Measurements from ENCODE around the gene TMPRSS9. TPM values are rescaled to one million over a fixed set of nuclear protein-coding genes. Genes with fewer than 3 reads are reported as not detected.
"Not testable (repeated sequence)": the region's sequence is repeated elsewhere in the genome, so short reads cannot be mapped to it uniquely, and the experiment has no call there.

TMPRSS9 gene
- total RNA-seq, 1 donor from 2014 or later = not detected

GRCh38 chr19:2394442-2395292 is 34.6 kb downstream of the TMPRSS9 start:
- no peak overlapping the region for H3K4me3 ChIP-seq (ENCODE audit: low read depth, low read length)
- no peak for DNase-seq (ENCODE audit: low read depth)
- TF ChIP-seq CTCF (conservative IDR thresholded peaks at IDR 0.05; ENCODE audit: low read depth, low read length) = no peak

DNA sequence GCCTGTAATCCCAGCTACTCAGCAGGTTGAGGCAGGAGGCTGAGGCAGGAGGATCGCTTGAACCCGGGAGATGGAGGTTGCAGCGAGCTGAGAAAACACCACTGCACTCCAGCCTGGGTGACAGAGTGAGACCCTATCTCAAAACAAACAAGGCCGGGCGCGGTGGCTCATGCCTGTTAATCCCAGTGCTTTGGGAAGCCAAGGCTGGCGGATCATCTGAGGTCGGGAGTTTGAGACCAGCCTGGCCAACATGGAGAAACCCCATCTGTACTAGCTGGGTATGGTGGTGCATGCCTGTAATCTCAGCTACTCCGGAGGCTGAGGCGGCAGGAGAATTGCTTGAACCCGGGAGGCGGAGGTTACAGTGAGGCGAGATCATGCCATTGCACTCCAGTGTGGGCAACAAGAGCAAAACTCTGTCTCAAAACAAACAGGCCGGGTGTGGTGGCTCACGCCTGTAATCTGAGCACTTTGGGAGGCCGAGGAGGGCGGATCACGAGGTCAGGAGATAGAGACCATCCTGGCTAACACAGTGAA is 35.3 kb downstream of the TMPRSS9 start:
- not testable (repeated sequence) for DNase-seq (ENCODE audit: low read depth); H3K4me3 ChIP-seq (ENCODE audit: low read depth, low read length)

GRCh38 chr19:2397173-2397572 is 37.1 kb downstream of the TMPRSS9 start:
- DNase-seq (ENCODE audit: low read depth); H3K4me3 ChIP-seq (ENCODE audit: low read depth, low read length): not testable (repeated sequence)

GRCh38 chr19:2398735-2399305 is 38.8 kb downstream of the TMPRSS9 start:
- DNase-seq (ENCODE audit: low read depth) = no peak
- H3K4me3 ChIP-seq (ENCODE audit: low read depth, low read length) = no peak overlapping the region
- no peak for TF ChIP-seq CTCF (conservative IDR thresholded peaks at IDR 0.05; ENCODE audit: low read depth, low read length)

DNA sequence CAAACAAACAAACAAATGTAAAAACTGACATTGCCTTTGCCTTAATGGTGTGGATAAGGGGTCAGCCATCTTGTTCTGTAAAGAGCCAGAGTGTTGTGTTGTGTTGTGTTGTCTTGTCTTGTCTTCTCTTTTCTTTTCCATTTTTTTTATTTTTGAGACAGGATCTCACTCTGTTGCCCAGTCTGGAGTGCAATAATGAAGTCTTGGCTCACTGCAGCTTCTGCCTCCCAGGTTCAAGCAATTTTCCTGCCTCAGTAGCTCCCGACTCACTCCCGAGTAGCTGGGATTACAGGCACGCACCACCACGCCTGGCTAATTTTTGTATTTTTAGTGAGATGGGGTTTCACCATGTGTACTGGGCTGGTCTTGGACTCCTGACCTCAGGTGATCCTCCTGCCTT is 39.5 kb downstream of the TMPRSS9 start:
- no peak for TF ChIP-seq CTCF (conservative IDR thresholded peaks at IDR 0.05; ENCODE audit: low read depth, low read length)
- H3K4me3 ChIP-seq (ENCODE audit: low read depth, low read length) = no peak overlapping the region
- DNase-seq (ENCODE audit: low read depth) = no peak

DNA sequence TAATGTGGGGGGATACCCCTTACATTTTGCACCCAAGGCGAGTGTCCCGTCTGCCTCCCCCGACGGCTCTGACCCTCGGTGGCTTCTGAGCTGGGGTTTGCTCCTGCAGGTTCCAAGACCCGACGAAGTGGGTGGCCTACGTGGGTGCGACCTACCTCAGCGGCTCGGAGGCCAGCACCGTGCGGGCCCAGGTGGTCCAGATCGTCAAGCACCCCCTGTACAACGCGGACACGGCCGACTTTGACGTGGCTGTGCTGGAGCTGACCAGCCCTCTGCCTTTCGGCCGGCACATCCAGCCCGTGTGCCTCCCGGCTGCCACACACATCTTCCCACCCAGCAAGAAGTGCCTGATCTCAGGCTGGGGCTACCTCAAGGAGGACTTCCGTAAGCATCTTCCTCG is 48.2 kb downstream of the TMPRSS9 start:
- TF ChIP-seq CTCF (conservative IDR thresholded peaks at IDR 0.05; ENCODE audit: low read depth, low read length) = no peak

GRCh38 chr19:2409352-2409912 is 49.4 kb downstream of the TMPRSS9 start:
- TF ChIP-seq CTCF (conservative IDR thresholded peaks at IDR 0.05; ENCODE audit: low read depth, low read length) = no peak
- H3K4me3 ChIP-seq (ENCODE audit: low read depth, low read length) = no peak overlapping the region
- no peak for DNase-seq (ENCODE audit: low read depth)

More for the DNA sequence above, 48.2 kb downstream of the TMPRSS9 start:
- DNase-seq (ENCODE audit: low read depth) = no peak
- no peak overlapping the region for H3K4me3 ChIP-seq (ENCODE audit: low read depth, low read length)
